NB4 (cell line): Measurements from ENCODE around the gene FZD7.

Source experiments
- MYC ChIP-seq: IDR thresholded peaks from 2 replicates; pipeline ENCODE4 v1.6.1; 2011; ENCODE audit warnings: low read depth, low read length
- POLR2A ChIP-seq: IDR thresholded peaks from 2 replicates; pipeline ENCODE4 v1.6.1; 2011; ENCODE audit warnings: mild to moderate bottlenecking; ENCODE audit not compliant: insufficient read length; ENCODE audit errors: extremely low read depth
- TF ChIP-seq, protein P1 (sequence below): IDR thresholded peaks from one replicate; pipeline ENCODE4 v1.5.1; 2012; ENCODE audit warnings: low read depth, low read length
- TF ChIP-seq, protein P2 (sequence below): IDR thresholded peaks from 2 replicates; pipeline ENCODE4 v1.6.1; 2011; ENCODE audit warnings: low read depth, low read length

DNA sequence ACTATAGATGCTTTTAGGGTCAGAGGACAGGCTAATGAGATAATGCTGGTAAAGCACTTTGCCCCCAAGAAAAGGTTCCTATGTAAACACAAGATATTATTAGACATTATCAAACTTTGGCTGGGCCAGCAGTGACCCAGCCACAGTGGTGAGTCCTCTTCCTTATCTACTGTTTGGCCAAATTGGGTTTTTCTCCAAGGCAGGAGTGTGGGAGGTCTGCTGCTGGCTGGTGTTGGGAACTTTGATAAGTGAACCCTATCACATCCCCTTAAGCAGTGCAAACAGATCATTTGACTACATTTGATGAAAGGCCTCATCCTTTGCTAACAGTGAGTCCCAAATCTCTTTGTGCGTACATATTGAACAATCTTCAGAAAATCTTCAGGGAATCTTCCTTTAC, 16.2 kb downstream of the FZD7 start:
- TF ChIP-seq POLR2A (no peak), MYC (no peak)
- TF ChIP-seq, protein P1, sequence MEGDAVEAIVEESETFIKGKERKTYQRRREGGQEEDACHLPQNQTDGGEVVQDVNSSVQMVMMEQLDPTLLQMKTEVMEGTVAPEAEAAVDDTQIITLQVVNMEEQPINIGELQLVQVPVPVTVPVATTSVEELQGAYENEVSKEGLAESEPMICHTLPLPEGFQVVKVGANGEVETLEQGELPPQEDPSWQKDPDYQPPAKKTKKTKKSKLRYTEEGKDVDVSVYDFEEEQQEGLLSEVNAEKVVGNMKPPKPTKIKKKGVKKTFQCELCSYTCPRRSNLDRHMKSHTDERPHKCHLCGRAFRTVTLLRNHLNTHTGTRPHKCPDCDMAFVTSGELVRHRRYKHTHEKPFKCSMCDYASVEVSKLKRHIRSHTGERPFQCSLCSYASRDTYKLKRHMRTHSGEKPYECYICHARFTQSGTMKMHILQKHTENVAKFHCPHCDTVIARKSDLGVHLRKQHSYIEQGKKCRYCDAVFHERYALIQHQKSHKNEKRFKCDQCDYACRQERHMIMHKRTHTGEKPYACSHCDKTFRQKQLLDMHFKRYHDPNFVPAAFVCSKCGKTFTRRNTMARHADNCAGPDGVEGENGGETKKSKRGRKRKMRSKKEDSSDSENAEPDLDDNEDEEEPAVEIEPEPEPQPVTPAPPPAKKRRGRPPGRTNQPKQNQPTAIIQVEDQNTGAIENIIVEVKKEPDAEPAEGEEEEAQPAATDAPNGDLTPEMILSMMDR = no peak
- TF ChIP-seq, protein P2, sequence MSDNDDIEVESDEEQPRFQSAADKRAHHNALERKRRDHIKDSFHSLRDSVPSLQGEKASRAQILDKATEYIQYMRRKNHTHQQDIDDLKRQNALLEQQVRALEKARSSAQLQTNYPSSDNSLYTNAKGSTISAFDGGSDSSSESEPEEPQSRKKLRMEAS = no peak
